NT2/D1 (cell line): ENCODE data around the gene AMPD3.

ENCODE experiments used
- YY1 ChIP-seq: IDR thresholded peaks from 2 replicates; pipeline ENCODE4 v1.6.1; 2011; ENCODE audit not compliant: insufficient read length, insufficient read depth
- ZNF274 ChIP-seq: IDR thresholded peaks from 2 replicates; pipeline ENCODE4 v1.6.1; 2011; ENCODE audit warnings: mild to moderate bottlenecking, low read depth, low read length

DNA sequence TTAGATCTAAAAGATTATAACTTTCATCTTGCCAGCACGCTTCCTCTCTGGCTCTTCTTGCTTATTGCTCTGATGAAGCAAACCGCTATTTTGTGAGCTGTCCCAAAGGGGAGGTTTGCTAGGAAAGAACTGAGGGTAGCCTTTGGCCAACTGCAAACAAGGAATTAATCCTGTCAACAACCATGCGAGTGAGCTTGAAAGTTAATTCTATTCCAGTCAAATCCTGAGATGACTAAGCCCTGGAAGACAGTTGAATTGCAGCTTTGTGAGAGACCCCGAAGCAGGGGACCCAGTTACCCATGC, 96.2 kb downstream of the AMPD3 start:
- TF ChIP-seq YY1 (no peak), ZNF274 (no peak)
